Activated naive CD4-positive, alpha-beta T cell treated with anti-CD3 and anti-CD28 coated beads for 36 hours (primary cell): ENCODE data around the gene DNAH14. TPM values are rescaled to one million over a fixed set of nuclear protein-coding genes. Genes with fewer than 3 reads are reported as not detected.

Source experiments
- CTCF ChIA-PET: fragments of 350-600 bp; sonication (Branson Sonifier 250); formaldehyde crosslinking; loops from one replicate; lab custom pipeline; 2021; ENCODE audit warnings: antibody characterized with exemption; lab: Charles Lee
- DNase-seq: peaks from one replicate; pipeline ENCODE4 v3.0.0-alpha.2; 2020
- H3K27ac Mint-ChIP-seq: one replicate; pipeline ENCODE4 v1.8.0; 2021; ENCODE audit warnings: mild to moderate bottlenecking, mixed read lengths
- H3K27me3 Mint-ChIP-seq: one replicate; pipeline ENCODE4 v1.8.0; 2021; ENCODE audit warnings: low read depth, mixed read lengths
- H3K36me3 Mint-ChIP-seq: one replicate; pipeline ENCODE4 v1.8.0; 2021; ENCODE audit warnings: low read depth, mixed read lengths
- H3K4me1 Mint-ChIP-seq: one replicate; pipeline ENCODE4 v1.8.0; 2021; ENCODE audit warnings: low read depth, mixed read lengths
- H3K4me3 Mint-ChIP-seq: one replicate; pipeline ENCODE4 v1.8.0; 2021; ENCODE audit warnings: mild to moderate bottlenecking, moderate library complexity, mixed read lengths
- H3K9me3 Mint-ChIP-seq: one replicate; pipeline ENCODE4 v1.8.0; 2021; ENCODE audit warnings: mixed read lengths
- intact Hi-C: fragments of 100-400 bp; cut with micrococcal nuclease; formaldehyde crosslinking; loops from one replicate; pipeline ENCODE4 v1.15.1; 2023
- total RNA-seq, 2 experiments: library from RNA; stranded (reverse); gene quantifications; one replicate each; pipeline ENCODE4 v1.2.3, GENCODE V29; 2021

Gene DNAH14
- total RNA-seq, 2 experiments from 2014 or later, result 0.38 to 0.89 TPM

DNA sequence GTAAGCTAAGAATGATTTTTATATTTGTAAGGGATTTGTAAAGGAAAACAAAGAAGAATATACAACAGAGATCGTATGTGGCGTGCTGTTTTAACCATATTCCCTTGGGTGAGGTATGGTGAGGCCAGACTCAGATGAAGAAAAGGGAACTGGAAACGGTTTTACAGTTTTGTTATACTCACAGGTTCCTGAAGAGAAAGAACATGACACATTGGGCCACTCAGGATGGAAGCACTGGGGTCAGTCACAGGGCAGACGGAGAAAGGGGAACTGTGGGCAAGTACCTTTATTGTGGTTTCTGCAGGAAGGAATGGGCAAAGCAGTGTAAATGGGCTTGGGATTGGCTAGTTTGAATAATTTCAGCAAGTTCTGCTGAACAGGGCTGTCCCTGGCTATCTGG, 321.0 kb downstream of the DNAH14 start:
- no peaks in the 10 kb centered on the region for H3K4me1 Mint-ChIP-seq
- CTCF ChIA-PET, result no interaction called here
- no peaks in the 10 kb centered on the region for H3K36me3 Mint-ChIP-seq
- H3K4me3 Mint-ChIP-seq, result no peak overlapping the region
- intact Hi-C loops, result no loop called here
- peaks cover 5% of the 10 kb centered on the region for H3K27me3 Mint-ChIP-seq
- H3K9me3 Mint-ChIP-seq, result no peaks in the 10 kb centered on the region
- no peak for DNase-seq
- no peak overlapping the region for H3K27ac Mint-ChIP-seq

GRCh38 chr1:225253173-225253572, 323.7 kb downstream of the DNAH14 start:
- intact Hi-C loops, result no loop called here
- Mint-ChIP-seq H3K36me3 (no peaks in the 10 kb centered on the region), H3K4me1 (no peaks in the 10 kb centered on the region), H3K4me3 (no peak overlapping the region), H3K27me3 (peaks cover 5% of the 10 kb centered on the region), H3K9me3 (no peaks in the 10 kb centered on the region), H3K27ac (no peak overlapping the region)
- CTCF ChIA-PET, result no interaction called here
- no peak for DNase-seq

- peaks cover 5% of the 10 kb centered on the region for H3K27me3 Mint-ChIP-seq
- no peaks in the 10 kb centered on the region for H3K36me3 Mint-ChIP-seq
- H3K4me1 Mint-ChIP-seq, result no peaks in the 10 kb centered on the region
- H3K27ac Mint-ChIP-seq, result no peak overlapping the region
- no peak for DNase-seq
- CTCF ChIA-PET, result no interaction called here
- no peak overlapping the region for H3K4me3 Mint-ChIP-seq
- intact Hi-C loops, result no loop called here
- H3K9me3 Mint-ChIP-seq, result no peaks in the 10 kb centered on the region
Observed at GRCh38 chr1:225253784-225254183, 324.3 kb downstream of the DNAH14 start.

GRCh38 chr1:225254676-225255075, 325.2 kb downstream of the DNAH14 start:
- intact Hi-C loops, result no loop called here
- no peak for DNase-seq
- no peak overlapping the region for H3K4me3 Mint-ChIP-seq
- no peaks in the 10 kb centered on the region for H3K36me3 Mint-ChIP-seq
- no peaks in the 10 kb centered on the region for H3K4me1 Mint-ChIP-seq
- H3K27ac Mint-ChIP-seq, result no peak overlapping the region
- H3K27me3 Mint-ChIP-seq, result peaks cover 5% of the 10 kb centered on the region
- H3K9me3 Mint-ChIP-seq, result no peaks in the 10 kb centered on the region
- CTCF ChIA-PET, result no interaction called here

DNA sequence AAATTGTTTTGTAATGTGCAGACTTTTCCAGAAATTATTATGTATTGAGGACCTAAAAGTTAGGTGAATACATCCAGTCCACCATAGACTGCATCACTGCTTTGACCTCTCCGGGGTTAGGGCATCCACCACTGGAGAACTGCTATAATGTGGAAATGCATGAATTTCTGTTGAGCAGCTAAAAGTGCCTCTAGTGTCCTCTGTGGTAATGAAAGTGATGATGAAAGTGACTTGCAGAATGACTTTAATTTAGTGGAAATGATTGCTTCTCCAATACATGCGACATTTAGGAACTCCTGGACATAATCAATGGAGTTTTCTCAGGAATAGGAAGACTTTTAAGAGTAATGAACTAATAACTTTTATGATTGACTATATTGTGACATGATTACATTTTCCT, 327.6 kb downstream of the DNAH14 start:
- intact Hi-C loops, result no loop called here
- DNase-seq, result no peak
- no peak overlapping the region for H3K4me3 Mint-ChIP-seq
- CTCF ChIA-PET, result no interaction called here
- no peaks in the 10 kb centered on the region for H3K36me3 Mint-ChIP-seq
- H3K4me1 Mint-ChIP-seq, result no peaks in the 10 kb centered on the region
- no peaks in the 10 kb centered on the region for H3K9me3 Mint-ChIP-seq
- H3K27ac Mint-ChIP-seq, result no peak overlapping the region
- H3K27me3 Mint-ChIP-seq, result peaks cover 6% of the 10 kb centered on the region

GRCh38 chr1:225258811-225259210, 329.3 kb downstream of the DNAH14 start:
- DNase-seq, result no peak
- H3K27me3 Mint-ChIP-seq, result peaks cover 8% of the 10 kb centered on the region
- H3K36me3 Mint-ChIP-seq, result no peaks in the 10 kb centered on the region
- H3K4me3 Mint-ChIP-seq, result no peak overlapping the region
- intact Hi-C loops, result no loop called here
- H3K4me1 Mint-ChIP-seq, result no peaks in the 10 kb centered on the region
- H3K9me3 Mint-ChIP-seq, result no peaks in the 10 kb centered on the region
- H3K27ac Mint-ChIP-seq, result no peak overlapping the region
- CTCF ChIA-PET, result no interaction called here

DNA sequence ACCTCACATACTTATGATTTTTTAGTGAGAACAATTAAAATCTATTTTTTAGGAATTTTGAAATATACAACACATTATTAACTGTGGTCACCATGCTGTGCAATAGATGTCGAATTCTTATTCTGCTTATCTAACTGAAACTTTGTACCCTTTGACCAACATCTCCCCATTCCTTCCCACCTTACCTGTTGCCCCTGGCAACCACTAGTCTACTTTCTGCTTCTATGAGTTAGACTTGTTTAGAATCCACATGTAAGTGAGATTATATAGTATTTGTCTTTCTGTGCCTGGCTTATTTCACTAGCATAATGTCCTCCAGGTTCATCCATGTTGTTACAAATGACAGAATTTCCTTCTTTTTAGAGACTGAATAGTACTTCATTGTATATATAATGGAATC, 330.1 kb downstream of the DNAH14 start:
- CTCF ChIA-PET, result no interaction called here
- peaks cover 5% of the 10 kb centered on the region for H3K27me3 Mint-ChIP-seq
- intact Hi-C loops, result no loop called here
- H3K4me1 Mint-ChIP-seq, result no peaks in the 10 kb centered on the region
- no peak for DNase-seq
- H3K9me3 Mint-ChIP-seq, result no peaks in the 10 kb centered on the region
- no peak overlapping the region for H3K4me3 Mint-ChIP-seq
- H3K36me3 Mint-ChIP-seq, result no peaks in the 10 kb centered on the region
- H3K27ac Mint-ChIP-seq, result no peak overlapping the region

GRCh38 chr1:225260319-225260718, 330.8 kb downstream of the DNAH14 start:
- DNase-seq, result no peak
- Mint-ChIP-seq H3K4me3 (no peak overlapping the region), H3K27me3 (peaks cover 5% of the 10 kb centered on the region), H3K27ac (no peak overlapping the region), H3K9me3 (no peaks in the 10 kb centered on the region), H3K4me1 (no peaks in the 10 kb centered on the region), H3K36me3 (no peaks in the 10 kb centered on the region)
- CTCF ChIA-PET, result interaction anchor here (0.8 kb wide), 1 partner anchor 70 kb away, joined by 3 read pairs; no protein-coding TSS in a partner anchor
- intact Hi-C loops, result no loop called here

- Mint-ChIP-seq H3K4me3 (no peak overlapping the region), H3K9me3 (peaks cover 4% of the 10 kb centered on the region), H3K27ac (no peak overlapping the region), H3K36me3 (no peaks in the 10 kb centered on the region), H3K4me1 (no peaks in the 10 kb centered on the region), H3K27me3 (peaks cover 14% of the 10 kb centered on the region)
- intact Hi-C loops, result no loop called here
- CTCF ChIA-PET, result no interaction called here
- no peak for DNase-seq
Observed at GRCh38 chr1:225277445-225277844, 348.0 kb downstream of the DNAH14 start.

DNA sequence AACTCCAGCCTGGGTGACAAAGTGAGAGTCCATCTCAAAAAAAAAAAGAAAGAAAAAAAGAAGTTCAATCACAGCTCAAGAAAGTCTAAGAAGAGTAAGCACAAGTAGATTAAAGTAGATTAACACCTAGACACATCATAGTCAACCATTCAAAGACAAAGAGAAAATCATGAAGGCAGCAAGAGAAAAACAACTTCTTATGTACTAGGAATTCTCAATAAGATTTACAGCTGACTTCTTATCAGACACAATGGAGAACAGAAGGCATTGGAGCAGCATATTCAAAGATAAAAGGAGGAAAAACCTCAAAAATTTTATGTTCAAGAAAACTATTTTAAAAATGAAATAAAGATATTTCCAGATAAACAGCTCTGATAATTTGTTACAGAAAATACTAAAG, 351.1 kb downstream of the DNAH14 start:
- DNase-seq, result no peak
- intact Hi-C loops, result no loop called here
- no peaks in the 10 kb centered on the region for H3K36me3 Mint-ChIP-seq

GRCh38 chr1:225290244-225290643, 360.8 kb downstream of the DNAH14 start:
- Mint-ChIP-seq H3K4me1 (no peaks in the 10 kb centered on the region), H3K36me3 (peaks cover 2% of the 10 kb centered on the region), H3K4me3 (no peak overlapping the region), H3K27me3 (peaks cover 4% of the 10 kb centered on the region), H3K27ac (no peak overlapping the region), H3K9me3 (peaks cover 7% of the 10 kb centered on the region)
- no peak for DNase-seq
- CTCF ChIA-PET, result no interaction called here
- intact Hi-C loops, result no loop called here

More for the DNA sequence above, 351.1 kb downstream of the DNAH14 start:
- Mint-ChIP-seq H3K9me3 (peaks cover 4% of the 10 kb centered on the region), H3K4me3 (no peak overlapping the region), H3K27me3 (peaks cover 4% of the 10 kb centered on the region), H3K4me1 (no peaks in the 10 kb centered on the region), H3K27ac (no peak overlapping the region)
- CTCF ChIA-PET, result interaction anchor here (0.7 kb wide), 1 partner anchor 429 kb away, joined by 3 read pairs; no protein-coding TSS in a partner anchor

- H3K4me1 Mint-ChIP-seq, result no peaks in the 10 kb centered on the region
- no peak overlapping the region for H3K27ac Mint-ChIP-seq
- CTCF ChIA-PET, result no interaction called here
- no peak for DNase-seq
- H3K9me3 Mint-ChIP-seq, result peaks cover 16% of the 10 kb centered on the region
- peaks cover 4% of the 10 kb centered on the region for H3K36me3 Mint-ChIP-seq
- no peak overlapping the region for H3K4me3 Mint-ChIP-seq
- intact Hi-C loops, result no loop called here
- H3K27me3 Mint-ChIP-seq, result peaks cover 4% of the 10 kb centered on the region
Observed at GRCh38 chr1:225299624-225300023, 370.1 kb downstream of the DNAH14 start.

GRCh38 chr1:225300381-225300780, 370.9 kb downstream of the DNAH14 start:
- Mint-ChIP-seq H3K27me3 (peaks cover 4% of the 10 kb centered on the region), H3K4me3 (no peak overlapping the region), H3K4me1 (no peaks in the 10 kb centered on the region), H3K9me3 (peaks cover 9% of the 10 kb centered on the region), H3K36me3 (peaks cover 2% of the 10 kb centered on the region), H3K27ac (no peak overlapping the region)
- intact Hi-C loops, result no loop called here
- CTCF ChIA-PET, result interaction anchor here (0.6 kb wide), 1 partner anchor 426 kb away, joined by 5 read pairs; no protein-coding TSS in a partner anchor
- DNase-seq, result no peak
